ENCODE data around the gene LAMC1.

Gene LAMC1

DNA sequence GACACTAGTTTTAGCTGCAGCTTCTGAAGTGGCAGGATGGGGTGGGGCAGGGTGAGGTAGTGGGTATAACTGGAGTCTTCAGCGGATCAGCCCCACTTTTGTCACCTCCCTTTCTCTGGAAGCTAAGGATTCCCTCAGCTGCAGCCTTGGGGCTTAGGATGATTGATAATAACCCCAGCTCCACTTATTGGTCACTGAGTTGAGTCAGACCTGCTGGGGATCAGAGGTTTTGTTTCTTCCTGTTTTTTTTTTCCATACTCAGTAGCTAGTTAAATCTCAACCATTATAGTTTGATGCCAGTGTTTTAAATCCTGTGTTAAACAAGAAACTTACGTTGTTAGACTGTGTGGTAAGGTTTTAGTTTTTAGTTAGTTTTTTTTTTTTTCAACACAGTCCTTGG lies 57.2 kb downstream of the LAMC1 start:
- DNase-seq (ENCODE audit: low spot score): peak; percentile 46

DNA sequence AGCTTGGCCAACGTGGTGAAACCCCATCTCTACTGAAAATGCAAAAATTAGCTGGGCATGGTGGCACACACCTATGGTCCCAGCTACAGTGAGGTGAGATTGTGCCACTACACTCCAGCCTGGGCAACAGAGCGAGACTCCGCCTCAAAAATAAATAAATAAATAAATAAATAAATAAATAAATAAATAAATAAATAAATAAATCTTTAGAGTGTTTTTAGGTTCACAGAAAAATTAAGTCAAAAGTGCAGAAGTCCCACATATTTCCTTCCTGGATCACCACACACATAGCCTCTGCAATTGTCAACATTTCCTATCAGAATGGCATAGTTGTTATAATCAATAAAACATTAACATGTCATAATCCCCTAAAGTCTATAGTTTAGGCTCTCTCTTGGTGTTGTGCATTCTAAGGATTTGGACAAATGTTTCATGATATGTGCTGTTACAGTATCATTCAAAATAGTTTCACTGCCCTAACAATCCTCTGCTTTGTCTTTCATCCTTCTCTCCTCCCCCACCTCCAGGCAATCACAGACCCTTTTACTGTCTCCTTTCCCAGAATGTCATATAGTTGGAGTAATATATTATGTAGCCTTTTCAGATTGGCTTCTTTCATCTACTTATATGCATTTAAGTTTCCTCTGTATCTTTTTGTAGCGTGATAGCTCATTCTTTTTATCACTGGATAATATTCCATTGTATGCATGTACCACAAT lies 58.3 kb downstream of the LAMC1 start:
- DNase-seq (ENCODE audit: low spot score): no peak

GRCh38 chr1:183082650-183083049 lies 59.4 kb downstream of the LAMC1 start:
- no peak for DNase-seq (ENCODE audit: low spot score)

- DNase-seq (ENCODE audit: low spot score): no peak
Observed at GRCh38 chr1:183087001-183087400, 63.8 kb downstream of the LAMC1 start.

GRCh38 chr1:183089025-183089639 lies 65.9 kb downstream of the LAMC1 start:
- DNase-seq (ENCODE audit: low spot score): no peak

- peak; percentile 40 for DNase-seq (ENCODE audit: low spot score)
Observed at GRCh38 chr1:183090391-183091006, 67.3 kb downstream of the LAMC1 start.

DNA sequence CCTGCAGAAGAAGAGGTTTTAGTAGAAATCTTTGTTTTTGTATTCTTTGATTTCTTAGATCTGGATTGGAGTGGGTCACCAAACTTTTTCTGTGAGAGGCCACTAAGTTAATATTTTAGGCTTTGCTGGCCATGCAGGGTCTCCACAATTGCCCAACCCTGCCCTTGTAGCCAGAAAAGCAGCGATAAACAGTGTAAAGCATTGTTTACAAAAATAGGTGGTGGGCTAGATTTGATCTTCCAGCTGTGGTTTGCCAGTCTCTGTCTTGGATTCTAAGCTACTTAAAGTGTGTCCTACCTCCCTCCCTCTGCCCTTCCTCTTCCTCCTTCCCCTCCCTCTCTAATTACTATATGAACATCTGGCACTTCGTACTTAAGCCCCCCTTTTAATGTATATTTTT lies 68.0 kb downstream of the LAMC1 start:
- DNase-seq (ENCODE audit: low spot score): no peak

DNA sequence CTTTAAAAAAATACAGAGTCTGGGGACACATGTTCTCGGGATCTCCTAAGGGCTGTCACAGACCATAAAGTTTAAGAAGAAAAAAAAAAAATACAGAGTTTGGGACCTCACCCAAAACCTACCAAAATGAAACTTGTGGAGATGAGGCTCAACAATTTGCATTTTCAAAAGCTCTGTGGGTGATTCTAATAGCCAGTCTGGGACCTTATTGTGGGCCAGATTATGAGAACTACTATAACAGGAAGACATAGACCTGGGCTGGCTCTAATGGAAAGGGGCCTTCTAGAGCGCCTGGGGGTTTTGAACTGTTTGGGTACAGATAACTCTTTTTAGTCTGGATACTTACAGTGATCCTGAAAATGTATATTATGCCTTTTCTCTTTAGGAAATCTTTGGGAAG lies 69.1 kb downstream of the LAMC1 start:
- no peak for DNase-seq (ENCODE audit: low spot score)

GRCh38 chr1:183093066-183093668 lies 69.9 kb downstream of the LAMC1 start:
- DNase-seq (ENCODE audit: low spot score): no peak

DNA sequence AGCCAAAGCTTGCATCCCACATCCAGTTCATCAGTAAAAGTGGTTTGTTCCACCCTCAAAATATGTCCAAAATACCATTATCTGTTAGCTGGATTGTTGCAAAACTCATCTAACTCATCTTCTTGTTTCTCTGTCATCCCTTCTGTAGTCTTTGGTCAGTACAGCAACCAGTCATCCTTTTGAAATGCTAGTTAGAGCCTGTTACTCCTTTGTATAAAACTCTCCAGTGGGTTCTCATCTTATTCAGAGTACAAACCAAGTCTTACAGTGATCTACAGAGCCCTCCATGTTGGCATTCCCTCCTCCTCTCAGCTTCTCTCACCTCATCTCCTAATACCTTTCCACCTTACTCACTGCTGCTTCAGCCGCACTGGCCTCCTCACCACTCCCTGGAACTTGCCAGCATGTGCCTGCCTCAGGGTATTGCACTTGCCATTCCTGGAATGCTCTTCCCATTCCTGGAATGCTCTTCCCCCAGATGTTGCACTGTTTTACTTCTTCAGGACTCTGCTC lies 70.6 kb downstream of the LAMC1 start:
- peak; percentile 69 for DNase-seq (ENCODE audit: low spot score)

- DNase-seq (ENCODE audit: low spot score): no peak
Observed at GRCh38 chr1:183094351-183094750, 71.1 kb downstream of the LAMC1 start.

DNA sequence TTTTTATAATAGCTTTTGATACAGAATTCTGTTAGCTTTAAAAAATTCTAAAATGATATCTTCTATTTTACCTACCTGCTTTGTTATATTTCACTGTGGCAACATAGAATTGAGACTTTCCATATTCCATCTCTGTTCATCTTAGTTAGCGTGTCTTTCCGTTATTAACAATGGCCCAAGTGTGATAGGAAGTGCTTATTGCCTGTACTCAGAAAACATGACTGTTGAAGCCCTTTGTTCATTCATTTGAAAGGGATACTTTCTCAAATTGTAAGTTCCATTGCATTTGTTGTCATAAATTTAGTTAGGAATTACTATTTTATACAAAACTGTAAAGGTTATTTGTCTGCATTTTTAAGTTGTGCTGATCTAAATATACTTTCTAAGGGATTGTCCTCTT lies 73.1 kb downstream of the LAMC1 start:
- no peak for DNase-seq (ENCODE audit: low spot score)

- DNase-seq (ENCODE audit: low spot score): peak; percentile 45
Observed at GRCh38 chr1:183096894-183097293, 73.7 kb downstream of the LAMC1 start.

GRCh38 chr1:183097438-183098051 lies 74.3 kb downstream of the LAMC1 start:
- peak; percentile 21 for DNase-seq (ENCODE audit: low spot score)

GRCh38 chr1:183098317-183098716 lies 75.1 kb downstream of the LAMC1 start:
- DNase-seq (ENCODE audit: low spot score): no peak

- no peak for DNase-seq (ENCODE audit: low spot score)
Observed at GRCh38 chr1:183100361-183100974, 77.2 kb downstream of the LAMC1 start.

DNA sequence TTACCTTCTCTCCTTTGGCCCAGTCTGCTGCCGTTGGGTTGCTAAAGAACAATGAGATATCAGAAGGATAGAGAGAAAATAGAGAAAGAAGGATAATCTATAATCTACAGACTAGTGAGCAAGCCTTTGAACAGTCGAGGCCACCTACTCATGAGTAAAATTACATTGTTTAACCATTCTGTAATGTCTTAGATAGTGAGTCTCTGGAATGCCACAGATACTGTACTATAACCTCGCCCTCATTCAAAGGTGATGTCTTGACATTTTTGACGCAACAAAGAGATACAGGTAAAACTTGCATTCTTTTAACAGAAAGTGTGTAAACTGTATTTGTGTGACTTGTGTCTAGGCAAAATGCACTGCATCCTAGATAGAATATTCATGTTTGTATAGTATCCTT lies 77.9 kb downstream of the LAMC1 start:
- DNase-seq (ENCODE audit: low spot score): no peak

DNA sequence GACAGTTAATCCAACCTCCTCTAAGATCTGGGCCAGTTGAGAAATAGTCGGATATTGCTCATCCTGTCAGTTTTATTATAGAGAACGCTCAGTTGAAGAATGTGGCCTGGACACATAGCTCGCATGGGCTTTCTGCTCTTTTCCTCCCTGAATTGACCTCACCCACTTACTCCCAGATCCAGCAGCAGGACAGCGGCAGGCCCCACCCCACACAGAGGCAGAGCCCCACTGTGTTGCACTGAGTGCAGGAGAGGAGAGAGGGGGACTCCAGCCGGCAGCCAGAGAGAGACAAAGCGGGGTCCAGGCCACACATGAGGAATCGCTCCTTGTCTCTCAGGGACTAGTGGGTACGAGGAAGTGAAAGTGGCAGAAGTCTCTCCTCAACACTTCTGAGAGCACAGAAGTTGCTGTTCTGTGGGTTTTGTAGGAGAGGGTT lies 78.6 kb downstream of the LAMC1 start:
- DNase-seq (ENCODE audit: low spot score): peak; percentile 26

GRCh38 chr1:183103147-183103546 lies 79.9 kb downstream of the LAMC1 start:
- DNase-seq (ENCODE audit: low spot score): no peak

- no peak for DNase-seq (ENCODE audit: low spot score)
Observed at GRCh38 chr1:183103577-183103976, 80.4 kb downstream of the LAMC1 start.

DNA sequence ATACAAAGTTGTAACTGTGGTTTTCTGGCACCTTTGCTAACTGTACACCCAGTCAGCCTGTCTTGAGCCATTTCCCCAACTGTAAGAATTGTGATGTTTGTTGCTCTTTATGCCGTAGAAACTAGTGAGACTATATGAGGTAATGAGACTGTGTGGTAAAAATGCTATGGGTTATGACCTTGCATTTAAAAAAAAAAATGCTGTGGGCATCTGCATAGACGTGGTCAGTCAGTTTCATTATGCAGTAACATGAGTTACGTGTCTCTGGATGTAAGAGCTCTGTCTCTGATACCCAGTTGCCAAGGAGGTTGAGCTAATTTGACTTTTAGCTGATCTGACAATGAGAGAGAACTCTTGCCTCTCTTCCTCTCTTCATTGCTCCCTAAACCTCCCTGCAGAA lies 82.2 kb downstream of the LAMC1 start:
- no peak for DNase-seq (ENCODE audit: low spot score)

- DNase-seq (ENCODE audit: low spot score): no peak
Observed at GRCh38 chr1:183106166-183106565, 82.9 kb downstream of the LAMC1 start.

All from AG20443 (cell line).